Activated CD4-positive, alpha-beta T cell treated with anti-CD3 and anti-CD28 coated beads, Interleukin-2, amount 50 U/mL, for 24 hours (primary cell): ENCODE data around the gene LTB4R.
A peak's percentile ranks its signal among the peaks of the same experiment; 100 is the strongest.

Source experiments
- DNase-seq, 2 donors: peaks; one replicate each; pipeline ENCODE4 v3.0.0-alpha.2; 2020; ENCODE audit warnings: low read depth in 1 of 2, low spot score in 1 of 2

LTB4R gene

DNA sequence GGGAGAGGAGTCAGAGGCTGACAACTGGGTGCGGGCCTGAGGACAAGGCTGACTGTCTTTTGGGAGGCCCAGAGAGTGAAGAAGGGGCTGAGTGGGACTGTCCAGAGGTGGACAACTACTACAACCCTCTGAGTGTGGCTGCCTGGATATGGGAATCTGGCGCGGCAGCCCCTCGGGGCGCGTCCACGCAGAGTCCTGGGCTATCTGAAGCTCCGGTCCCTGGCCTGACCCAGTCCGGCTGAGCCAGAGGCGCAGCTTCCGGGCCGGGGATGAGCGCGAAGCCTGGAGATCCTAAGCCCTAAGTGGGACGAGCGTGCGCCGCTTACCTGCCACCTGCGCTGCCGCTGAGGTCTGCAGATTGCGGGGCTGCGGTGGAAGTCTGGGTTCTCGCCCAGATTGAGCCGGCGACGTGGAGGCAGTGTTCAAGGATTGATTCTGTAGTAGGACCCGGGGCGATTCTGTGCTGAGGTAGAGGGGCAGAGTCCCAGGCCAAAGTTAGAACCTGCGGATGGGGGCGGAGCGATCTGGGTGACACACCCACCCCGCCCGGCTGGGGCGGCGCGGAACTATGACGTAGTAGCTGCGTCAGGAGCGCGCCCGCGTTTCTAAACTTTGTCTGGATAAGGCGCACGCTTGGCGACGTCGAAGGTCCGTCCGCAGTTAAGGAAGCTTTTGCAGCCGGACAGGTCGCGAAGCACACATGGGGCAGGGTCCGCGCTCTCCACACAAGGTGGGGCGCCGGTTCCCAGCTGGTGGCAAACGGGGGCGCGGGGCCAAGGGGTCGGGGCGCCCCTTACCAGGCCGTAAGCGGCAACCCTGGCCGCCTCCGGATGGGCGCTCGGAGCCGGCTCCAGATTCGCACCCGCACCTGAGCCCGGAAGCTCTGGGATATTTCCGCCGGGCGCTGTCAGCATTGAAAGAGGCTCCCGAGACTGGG is 11.8 kb upstream of the LTB4R start, which contains the start of the genes DHRS1 and NOP9:
Gene DHRS1 (minus strand): TSS at position 526 of the 937 bp plus-strand sequence. CDS start 674 bp downstream, outside the sequence.
Gene NOP9 (plus strand): TSS at position 596 of the 937 bp plus-strand sequence. CDS start 105 bp downstream, at position 701.
- peak; percentile 87 to 96 for DNase-seq

DNA sequence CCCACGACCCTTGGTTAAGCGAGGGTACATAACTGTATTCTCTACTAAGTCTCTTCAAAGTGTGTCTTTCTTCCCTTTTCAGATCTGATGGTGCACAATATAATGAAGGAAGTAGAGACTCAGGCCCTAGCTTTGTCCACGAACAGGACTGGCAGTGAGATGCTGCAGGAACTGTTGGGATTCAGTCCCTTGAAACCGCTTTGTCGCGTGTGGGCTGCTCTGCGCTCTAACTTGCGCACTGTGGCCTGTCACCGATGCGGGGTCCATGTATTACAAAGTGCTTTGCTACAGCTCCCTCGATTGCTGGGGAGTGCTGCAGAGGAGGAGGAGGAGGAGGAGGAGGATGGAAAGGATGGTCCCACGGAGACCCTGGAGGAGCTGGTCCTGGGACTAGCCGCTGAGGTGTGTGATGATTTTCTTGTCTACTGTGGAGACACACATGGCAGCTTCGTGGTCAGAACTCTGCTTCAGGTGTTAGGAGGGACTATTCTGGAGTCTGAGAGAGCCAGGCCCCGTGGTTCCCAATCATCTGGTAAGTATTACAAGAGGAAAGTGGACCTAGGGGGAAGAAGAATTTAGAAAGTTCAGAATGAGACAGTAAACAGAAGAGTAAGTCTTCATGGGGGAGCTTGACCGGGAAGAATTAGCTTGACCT is 10.8 kb upstream of the LTB4R start:
- DNase-seq: no peak

DNA sequence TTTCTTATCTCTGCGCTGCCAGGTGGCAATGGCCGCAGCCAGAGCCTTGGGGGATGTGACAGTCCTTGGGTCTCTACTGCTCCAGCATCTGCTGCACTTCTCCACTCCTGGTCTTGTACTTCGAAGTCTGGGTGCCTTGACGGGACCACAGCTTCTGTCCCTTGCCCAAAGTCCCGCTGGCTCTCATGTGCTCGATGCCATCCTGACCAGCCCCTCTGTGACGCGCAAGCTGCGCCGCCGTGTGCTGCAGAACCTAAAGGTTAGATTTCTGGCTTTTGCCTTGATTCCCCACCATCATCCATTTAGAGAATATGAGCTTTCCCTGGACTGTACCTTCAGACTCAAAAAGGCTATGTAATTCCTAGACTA is 7.3 kb upstream of the LTB4R start:
- DNase-seq: no peak

DNA sequence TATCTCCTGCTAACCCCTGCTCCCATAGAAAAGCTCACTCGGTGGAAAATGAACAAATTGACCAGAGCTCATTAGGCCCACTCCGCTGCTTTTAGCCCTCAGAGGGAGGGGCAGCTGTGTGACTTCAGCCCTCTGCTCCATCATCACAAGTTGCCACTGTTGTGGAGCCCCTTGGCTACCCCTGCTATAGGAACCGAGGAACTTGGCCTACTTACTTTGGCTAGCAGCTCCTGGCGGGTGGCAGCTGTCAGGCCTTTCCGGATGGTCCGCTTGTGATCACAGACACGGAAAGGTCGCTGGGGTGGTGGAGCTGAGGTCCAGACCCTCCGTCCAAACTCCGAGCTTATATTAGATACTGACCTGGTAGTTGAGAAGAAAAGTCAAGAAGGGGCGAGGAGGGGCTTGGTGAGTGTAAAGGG is 4.1 kb upstream of the LTB4R start:
- DNase-seq: no peak

DNA sequence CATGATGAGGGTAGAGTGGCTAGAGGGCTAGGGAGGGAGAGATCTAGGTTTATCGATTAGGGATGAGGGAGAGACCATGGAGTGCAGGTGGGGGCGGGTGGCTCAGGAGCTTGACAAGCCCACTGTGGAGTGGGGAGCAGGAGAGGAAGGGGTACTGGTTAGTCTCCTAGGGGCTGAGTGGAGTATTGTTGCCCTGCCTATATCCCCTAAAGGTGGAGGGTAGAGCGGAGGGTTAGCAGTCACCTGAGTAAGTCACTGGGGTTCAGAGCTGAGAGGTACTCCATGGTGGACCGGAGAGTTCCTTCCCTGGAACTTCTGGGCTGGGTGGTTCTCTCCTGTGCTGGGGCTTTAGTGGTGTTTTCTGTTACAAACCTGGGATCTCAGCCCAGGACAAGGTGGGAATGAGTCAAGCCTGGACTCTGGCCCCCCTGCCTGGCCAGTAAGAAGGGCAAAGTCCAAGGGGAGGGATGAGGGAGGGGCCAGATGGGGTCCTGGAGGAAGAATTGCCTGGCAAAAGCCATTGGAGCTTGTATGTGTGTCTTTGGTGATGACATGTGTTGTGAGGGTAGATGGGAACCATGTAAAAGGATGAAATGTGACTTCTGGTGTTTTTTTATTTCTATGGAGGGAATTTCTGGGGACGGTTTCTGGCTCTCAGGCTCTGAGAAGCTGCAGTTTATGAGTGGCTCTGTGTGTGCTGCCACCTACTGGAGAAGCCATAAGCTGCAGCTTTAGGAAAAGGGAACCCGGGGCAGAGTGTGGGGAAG is 3.5 kb upstream of the LTB4R start, which contains the start of gene CIDEB:
Gene CIDEB (minus strand): TSS at position 403 of the 767 bp plus-strand sequence. CDS start 119 bp downstream, at position 284.
- DNase-seq: peak; percentile 35 to 59

DNA sequence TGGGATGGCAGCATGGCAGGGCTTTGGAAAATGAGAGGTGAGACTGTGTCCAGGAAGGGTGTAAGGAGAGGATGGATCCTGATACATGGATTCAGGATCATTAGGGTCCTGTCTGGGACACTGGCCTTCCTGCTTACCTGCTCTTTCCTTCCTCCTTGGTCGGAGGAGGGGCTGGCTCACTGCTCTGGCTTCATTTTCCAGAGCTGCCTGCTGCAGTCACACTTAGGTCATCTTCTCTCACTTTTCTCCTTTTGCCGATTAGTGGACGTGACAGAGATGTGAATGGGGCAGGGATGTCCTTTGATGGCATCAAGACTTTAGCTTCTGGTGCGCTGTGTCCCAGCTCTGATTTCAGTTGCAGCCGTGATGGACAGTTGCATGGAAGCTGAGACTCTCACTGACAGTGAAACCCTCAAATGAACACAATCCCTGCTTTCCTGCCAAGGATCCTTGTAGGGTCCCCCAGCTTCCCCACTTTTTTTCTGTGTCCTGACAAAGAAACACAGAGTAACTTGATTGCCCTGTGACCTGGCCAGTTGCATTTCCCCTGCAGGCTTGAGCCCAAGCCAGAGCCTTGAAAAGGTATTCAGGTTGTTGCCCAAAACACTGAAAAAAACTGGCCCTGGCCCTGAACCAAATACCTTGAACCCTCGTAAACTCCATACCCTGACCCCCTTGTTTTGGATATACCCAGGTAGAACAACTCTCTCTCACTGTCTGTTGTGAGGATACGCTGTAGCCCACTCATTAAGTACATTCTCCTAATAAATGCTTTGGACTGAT is 2.8 kb upstream of the LTB4R start:
- DNase-seq: no peak

DNA sequence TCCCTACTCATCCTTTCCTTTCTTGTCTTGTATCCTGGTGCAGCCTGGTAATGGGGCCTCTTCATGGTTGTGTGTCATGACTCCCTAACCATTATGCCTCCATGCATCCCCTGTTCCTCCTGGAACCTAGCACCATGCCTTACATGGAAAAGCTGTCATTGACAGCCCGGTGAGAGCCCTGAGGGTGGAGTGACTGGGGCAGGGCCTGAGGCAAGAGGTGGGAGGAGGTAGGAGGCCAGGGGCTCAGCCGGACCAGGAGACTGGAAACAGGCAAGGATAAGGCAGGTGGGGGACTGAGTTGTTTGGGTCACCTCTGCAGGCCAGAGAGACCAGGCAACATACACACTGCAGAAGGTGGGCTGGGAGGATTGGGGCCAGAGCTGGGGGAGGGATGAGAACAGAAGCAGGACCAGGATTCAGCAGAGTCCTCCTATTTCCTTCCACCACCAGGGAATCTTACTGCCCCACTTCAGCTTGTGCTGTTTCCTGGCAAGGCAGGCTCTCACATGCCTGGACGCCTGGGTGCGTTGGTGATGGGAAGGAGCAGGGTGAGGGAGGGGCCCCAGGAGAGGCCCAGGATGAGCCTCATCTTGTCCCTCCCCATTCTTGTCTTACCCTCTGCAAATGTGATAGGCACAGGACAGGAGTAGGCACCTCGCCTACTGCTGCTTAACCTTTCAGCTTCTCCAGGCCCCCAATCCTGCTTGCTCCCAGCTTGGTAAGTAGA is 1.6 kb upstream of the LTB4R start, which contains the start of gene LTB4R2:
Gene LTB4R2 (plus strand): TSS at position 603 of the 727 bp plus-strand sequence. CDS start 525 bp downstream, outside the sequence.
- DNase-seq: no peak

DNA sequence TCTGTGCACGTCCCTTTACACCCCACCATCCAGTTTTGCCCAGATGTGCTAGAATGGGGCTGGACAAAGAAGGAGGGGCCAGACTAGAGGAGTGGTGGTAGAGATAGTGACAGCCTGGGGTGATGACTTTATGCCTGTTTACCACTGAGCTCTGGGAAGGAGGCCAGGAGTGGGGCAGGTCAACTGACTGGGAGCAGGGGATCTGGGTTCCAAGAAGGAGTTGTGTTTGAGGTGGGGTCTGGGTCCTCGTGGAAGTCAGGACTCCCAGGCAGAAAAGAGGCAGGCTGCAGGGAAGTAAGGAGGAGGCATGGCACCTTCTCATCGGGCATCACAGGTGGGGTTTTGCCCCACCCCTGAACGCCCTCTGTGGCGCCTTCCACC is 1.0 kb upstream of the LTB4R start:
- no peak for DNase-seq

DNA sequence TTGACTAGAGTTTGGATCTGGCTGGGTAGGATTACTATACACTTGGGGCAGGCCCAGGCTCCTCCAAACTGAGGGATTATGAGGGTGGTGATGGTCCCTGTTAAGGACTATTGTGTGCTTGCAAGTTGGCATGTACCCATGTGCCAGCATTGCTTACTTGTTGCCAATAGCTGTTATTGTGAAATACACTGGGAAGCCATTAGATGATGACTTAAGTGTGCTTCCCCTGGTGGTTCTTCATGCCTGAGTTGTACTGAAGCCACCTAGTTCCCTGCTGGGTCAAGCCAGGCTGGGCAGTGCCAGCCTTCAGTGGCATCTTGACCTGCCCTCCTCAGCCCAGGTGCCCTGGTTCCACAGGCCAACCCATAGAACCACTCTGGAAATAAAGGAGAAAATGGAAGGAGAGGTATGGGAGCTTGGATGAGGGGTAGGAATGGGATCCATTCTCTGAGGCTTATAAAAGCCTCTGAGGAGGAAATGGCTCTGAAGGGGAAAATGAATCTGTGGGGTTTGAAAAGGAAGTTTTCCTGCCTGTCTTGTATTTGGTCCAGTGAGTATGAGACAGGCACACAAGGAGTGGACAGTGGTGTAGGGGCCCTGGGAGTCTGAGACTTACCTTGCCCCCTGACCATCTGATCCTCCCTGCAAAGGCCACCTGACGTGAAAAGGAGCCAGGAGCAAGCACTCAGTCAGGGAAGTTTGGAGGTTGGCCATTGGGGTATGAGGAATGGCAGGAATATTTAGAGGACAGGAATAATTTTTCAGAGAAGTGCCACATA is 724 bp downstream of the LTB4R start:
- no peak for DNase-seq

DNA sequence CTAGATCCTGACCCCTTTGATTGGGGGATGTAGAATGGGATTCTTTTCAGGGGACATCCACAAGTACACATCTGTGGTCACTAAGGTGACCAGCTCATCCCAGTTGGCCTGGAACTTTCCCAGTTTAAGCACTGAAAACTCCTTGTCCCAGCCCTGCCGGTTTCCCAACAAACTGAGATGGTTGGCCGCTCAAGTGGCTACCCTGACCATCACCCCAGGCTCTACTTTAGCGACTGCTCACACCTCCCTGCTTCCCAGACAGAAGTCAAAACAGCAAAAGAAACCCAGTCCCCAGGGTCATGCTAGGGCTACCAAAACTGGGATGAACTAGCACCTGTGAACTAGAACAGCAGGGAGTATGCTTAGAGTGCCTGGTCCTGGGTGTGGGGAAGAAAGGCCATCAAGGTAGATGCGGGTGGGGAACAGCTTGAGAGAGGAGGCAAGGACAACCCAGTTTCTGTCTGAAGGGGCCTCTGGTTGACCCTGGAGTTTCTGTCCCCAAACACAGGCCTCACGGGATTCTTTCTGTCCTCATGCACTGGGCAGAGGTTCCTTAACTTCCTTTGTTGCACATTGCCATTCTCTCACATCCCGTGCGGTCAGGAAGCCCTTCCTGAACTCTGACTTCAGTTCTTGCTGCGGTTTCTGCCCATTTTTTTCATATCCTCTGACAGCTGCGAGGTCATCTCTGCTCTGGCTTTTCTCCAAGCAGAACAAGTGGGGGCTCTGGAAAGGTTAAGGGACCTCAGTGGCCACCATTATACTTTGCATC is 1.6 kb downstream of the LTB4R start:
- no peak for DNase-seq

DNA sequence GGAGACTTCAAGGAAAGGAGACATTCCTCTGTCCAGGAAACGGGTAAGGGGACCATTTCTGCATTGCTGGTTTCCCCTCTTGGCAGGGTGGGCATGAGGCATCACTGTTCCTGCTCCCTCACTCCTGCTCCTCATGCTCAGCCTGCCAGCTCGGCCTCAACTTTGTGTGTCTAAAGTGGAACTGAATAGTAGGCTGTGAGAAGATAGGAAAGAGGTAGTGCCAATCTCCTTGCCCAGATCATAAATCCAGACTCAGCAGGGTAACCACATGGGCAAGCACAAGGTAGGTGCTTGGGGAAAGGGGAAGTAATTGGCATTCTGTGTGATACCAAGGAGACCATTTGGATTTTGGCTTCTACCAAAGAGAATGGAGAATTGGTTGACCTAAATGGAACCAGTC is 2.6 kb downstream of the LTB4R start:
- DNase-seq: no peak

DNA sequence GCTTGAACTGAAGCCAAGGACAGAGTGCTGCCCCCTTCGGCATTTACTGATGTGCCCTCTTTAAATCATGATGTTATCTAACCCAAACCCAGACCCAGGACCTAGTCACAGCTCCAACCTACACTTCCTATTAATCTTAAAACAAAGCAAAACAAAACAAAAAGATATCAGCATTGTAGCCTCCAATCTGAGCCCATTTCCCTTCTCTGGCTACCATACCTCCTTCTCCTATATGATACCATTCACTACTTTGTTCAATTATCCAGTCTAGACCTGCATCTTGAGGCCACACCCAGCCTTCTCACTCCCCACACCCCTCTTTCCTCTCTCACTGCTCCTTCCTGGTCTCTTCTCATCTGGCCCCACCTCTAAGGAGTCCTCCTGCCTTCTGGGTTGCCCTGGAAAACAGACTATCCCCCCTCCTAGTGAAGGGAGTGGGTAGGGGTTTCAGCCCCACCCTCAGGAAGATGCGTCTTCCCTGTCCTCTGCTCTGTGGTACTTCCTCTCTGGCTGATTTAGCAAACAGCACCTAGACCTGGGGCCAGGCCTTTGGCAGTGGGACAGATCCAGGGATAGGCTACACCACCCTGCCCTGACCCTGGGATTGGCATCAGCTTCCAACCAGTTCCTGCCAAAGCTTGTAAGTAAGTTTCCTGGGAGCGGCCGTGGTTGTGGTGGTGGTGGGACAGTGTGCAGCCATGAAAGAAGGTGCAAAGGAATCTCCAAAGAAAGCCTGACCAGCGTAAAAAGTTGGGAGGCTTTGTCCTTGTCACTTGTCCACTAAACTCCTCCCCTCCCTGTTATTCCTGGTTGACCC is 3.3 kb downstream of the LTB4R start:
- DNase-seq: no peak

DNA sequence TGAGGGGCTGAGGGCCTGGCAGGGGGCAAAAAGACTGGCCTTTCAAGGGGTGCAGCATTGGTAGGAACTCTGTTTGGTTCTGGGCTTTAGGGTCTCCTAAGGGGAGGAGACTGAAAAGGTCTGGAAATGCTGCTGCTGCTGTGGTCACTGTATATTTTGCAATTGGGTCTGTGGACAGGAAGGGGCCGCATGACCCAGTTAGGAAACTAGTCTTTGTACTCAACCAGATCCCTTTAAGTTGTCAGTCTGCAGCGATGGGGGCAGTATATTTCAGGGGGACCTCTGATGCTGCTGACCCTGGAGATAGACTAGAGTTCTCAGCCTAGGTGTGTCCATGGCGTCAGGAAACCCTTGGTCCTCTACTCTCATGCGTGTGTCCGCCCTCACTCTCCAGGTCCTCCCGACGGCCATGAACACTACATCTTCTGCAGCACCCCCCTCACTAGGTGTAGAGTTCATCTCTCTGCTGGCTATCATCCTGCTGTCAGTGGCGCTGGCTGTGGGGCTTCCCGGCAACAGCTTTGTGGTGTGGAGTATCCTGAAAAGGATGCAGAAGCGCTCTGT is 4.0 kb downstream of the LTB4R start:
- DNase-seq: no peak

DNA sequence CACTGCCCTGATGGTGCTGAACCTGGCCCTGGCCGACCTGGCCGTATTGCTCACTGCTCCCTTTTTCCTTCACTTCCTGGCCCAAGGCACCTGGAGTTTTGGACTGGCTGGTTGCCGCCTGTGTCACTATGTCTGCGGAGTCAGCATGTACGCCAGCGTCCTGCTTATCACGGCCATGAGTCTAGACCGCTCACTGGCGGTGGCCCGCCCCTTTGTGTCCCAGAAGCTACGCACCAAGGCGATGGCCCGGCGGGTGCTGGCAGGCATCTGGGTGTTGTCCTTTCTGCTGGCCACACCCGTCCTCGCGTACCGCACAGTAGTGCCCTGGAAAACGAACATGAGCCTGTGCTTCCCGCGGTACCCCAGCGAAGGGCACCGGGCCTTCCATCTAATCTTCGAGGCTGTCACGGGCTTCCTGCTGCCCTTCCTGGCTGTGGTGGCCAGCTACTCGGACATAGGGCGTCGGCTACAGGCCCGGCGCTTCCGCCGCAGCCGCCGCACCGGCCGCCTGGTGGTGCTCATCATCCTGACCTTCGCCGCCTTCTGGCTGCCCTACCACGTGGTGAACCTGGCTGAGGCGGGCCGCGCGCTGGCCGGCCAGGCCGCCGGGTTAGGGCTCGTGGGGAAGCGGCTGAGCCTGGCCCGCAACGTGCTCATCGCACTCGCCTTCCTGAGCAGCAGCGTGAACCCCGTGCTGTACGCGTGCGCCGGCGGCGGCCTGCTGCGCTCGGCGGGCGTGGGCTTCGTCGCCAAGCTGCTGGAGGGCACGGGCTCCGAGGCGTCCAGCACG is 4.7 kb downstream of the LTB4R start:
- DNase-seq: no peak

DNA sequence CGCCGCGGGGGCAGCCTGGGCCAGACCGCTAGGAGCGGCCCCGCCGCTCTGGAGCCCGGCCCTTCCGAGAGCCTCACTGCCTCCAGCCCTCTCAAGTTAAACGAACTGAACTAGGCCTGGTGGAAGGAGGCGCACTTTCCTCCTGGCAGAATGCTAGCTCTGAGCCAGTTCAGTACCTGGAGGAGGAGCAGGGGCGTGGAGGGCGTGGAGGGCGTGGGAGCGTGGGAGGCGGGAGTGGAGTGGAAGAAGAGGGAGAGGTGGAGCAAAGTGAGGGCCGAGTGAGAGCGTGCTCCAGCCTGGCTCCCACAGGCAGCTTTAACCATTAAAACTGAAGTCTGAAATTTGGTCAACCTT is 5.3 kb downstream of the LTB4R start:
- no peak for DNase-seq

DNA sequence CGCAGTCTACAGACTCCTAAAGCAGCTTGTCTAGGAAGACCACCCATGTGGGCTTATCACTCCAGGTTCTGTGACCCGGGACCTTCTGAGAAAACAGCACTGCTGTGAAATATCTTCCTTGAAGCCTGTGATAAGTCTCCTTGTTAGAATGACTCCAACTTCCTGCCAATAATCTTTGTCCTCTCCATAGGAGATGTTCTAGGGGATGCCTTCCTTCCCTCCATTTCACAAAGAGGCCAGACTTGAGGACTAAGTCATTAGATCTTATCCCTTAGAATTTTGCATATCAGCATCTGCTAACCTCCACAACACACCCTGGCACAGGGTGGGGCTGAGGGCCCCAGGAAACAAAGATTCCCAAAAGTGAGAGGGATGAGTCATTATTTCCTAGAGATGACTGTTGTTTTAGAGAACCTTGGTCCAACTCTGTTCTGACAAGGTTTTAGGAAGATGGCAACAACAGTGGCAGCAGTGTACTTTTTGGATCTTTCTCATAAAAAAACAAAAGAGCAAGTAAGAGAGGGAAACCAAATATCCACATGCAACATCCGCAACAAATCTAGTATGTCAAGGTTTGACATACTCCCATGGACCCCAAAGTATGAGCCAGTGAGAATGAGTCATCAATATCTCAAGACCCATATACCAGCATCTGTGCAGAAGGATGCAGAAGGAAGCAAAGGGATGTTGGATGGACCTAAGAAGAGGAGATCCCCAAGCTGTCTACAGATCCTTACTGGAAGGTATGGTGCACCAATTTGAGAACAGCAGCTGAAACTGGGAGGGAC is 6.0 kb downstream of the LTB4R start:
- no peak for DNase-seq
